Gastrocnemius medialis (tissue), 4 donors: Measurements from ENCODE around the gene ANKMY1.

ENCODE experiments used
- CTCF ChIP-seq, 5 experiments: fragments of 450-650 bp in 3 of 5; fragments of 200-600 bp in 2 of 5; sonication (generic) in 2 of 5; IDR thresholded peaks in 4 of 5; conservative IDR thresholded peaks in 1 of 5; 1 replicate in 4 of 5; 2 replicates in 1 of 5; pipeline ENCODE4 v1.5.1; 2016 to 2019; ENCODE audit warnings: antibody characterized with exemption in 5 of 5, mild to moderate bottlenecking in 3 of 5, moderate library complexity in 3 of 5
- POLR2A ChIP-seq, 2 donors: fragments of 450-650 bp; IDR thresholded peaks; one replicate each; pipeline ENCODE4 v1.6.1; 2017; ENCODE audit warnings: antibody characterized with exemption in 2 of 2, mild to moderate bottlenecking in 2 of 2, moderate library complexity in 2 of 2

GRCh38 chr2:240430595-240430994 is 127.2 kb downstream of the ANKMY1 start:
- TF ChIP-seq CTCF (IDR thresholded peaks at IDR 0.05 in 4 of 5, conservative IDR thresholded peaks at IDR 0.05 in 1 of 5) (no peak), POLR2A (IDR thresholded peaks at IDR 0.05) (no peak)
